ENCODE measurements around the gene MORN5.

Gene MORN5

DNA sequence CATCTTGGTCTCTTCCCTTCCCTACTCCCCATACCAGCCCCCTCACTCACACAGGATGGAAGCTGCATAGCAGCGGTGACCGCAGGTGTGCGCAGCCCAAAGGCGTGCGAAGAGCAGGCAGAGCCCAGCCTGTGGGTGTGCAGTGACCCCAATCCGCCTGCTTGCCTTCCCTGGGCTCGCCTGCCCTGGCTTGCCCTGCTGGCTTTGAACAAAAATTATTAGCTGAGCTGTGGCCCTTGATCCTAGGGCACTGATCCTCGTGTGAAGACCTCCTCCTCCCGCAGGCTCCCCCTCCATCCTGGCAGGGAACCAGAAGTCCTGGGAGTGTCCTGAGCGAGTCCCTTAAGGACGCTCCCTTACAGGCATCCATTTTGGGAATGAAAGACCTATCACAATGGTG, 31.9 kb downstream of the MORN5 start:
- Histone ChIP-seq H3K4me3 (ENCODE audit: low read length in 2 of 2) (no peak overlapping the region), H3K4me1 (ENCODE audit: control insufficient read depth, insufficient read depth, low read length) (no peaks in the 10 kb centered on the region), H3K27me3 (ENCODE audit: control insufficient read depth in 1 of 2, insufficient read depth in 2 of 2, low read length in 2 of 2) (no peaks in the 10 kb centered on the region), H3K9ac (ENCODE audit: low read length in 2 of 2) (no peak overlapping the region), H3K36me3 (ENCODE audit: control insufficient read depth in 2 of 2, insufficient read depth in 2 of 2, low read length in 2 of 2) (peaks cover 2 to 13% of the 10 kb centered on the region in 2 donors), H3K9me3 (ENCODE audit: control insufficient read depth in 2 of 2, low read length in 2 of 2) (no peaks in the 10 kb centered on the region), H3K27ac (ENCODE audit: low read length) (no peak overlapping the region)

DNA sequence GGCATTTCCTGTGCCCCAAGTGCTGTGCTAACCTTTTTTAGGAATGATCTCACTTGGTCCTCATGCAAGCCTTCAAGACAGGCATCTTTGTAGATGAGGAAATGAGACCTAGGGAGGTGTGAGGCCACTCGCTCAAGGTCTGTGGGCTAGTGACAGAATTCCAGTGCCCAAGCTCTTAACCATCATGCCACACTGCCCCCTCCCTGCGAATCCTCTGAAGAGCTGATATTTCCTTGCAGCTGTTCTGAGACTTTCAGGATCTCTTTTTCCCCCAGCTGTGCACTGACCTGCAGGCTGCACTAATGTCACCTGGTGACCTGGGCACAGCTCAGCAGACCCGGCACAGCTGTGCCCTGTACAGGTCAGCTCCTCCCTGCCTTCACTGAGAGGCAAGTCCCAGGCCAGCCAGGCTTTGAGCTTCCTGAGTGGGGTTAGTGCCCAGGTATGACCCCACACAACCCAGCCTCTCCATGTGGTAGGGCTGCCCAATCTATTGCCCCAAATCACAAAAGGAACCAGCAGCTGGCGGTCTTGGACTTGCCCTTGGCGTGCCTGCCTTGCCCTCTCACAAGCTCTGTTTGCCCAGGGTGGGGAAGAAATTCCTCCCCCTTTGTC, 32.7 kb downstream of the MORN5 start:
- peaks cover 2 to 7% of the 10 kb centered on the region in 2 donors for H3K36me3 ChIP-seq (ENCODE audit: control insufficient read depth in 2 of 2, insufficient read depth in 2 of 2, low read length in 2 of 2)
- no peaks in the 10 kb centered on the region for H3K9me3 ChIP-seq (ENCODE audit: control insufficient read depth in 2 of 2, low read length in 2 of 2)
- H3K27me3 ChIP-seq (ENCODE audit: control insufficient read depth in 1 of 2, insufficient read depth in 2 of 2, low read length in 2 of 2) = no peaks in the 10 kb centered on the region
- no peaks in the 10 kb centered on the region for H3K4me1 ChIP-seq (ENCODE audit: control insufficient read depth, insufficient read depth, low read length)
- H3K27ac ChIP-seq (ENCODE audit: low read length) = no peak overlapping the region
- no peak overlapping the region for H3K4me3 ChIP-seq (ENCODE audit: low read length in 2 of 2)
- no peak overlapping the region for H3K9ac ChIP-seq (ENCODE audit: low read length in 2 of 2)

DNA sequence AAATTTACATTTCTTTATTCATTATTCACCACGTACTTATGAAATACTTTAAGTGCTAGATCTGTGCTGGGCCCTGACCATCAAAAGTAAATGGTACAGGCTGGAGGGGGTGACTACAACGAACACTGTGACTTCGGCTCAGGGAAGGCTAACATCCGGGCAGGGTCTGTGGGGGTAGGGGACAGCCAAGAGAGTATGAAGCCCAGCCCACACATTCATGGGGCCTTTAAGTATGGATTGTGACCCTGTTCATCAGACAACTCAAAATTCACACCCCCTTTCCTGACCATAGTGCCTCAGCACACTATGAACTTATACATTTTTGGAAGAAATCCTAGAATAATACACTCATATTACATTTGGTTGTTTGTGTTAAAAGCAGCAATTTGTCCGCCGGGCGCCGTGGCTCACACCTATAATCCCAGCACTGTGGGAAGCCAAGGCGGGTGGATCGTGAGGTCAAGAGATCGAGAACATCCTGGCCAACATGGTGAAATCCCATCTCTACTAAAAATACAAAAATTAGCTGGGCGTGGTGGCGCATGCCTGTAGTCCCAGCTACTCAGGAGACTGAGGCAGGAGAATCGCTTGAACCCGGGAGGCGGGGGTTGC, 33.3 kb downstream of the MORN5 start:
- peaks cover 2 to 6% of the 10 kb centered on the region in 2 donors for H3K36me3 ChIP-seq (ENCODE audit: control insufficient read depth in 2 of 2, insufficient read depth in 2 of 2, low read length in 2 of 2)
- no peaks in the 10 kb centered on the region for H3K9me3 ChIP-seq (ENCODE audit: control insufficient read depth in 2 of 2, low read length in 2 of 2)
- H3K27ac ChIP-seq (ENCODE audit: low read length) = no peak overlapping the region
- H3K4me1 ChIP-seq (ENCODE audit: control insufficient read depth, insufficient read depth, low read length) = no peaks in the 10 kb centered on the region
- no peak overlapping the region for H3K4me3 ChIP-seq (ENCODE audit: low read length in 2 of 2)
- H3K27me3 ChIP-seq (ENCODE audit: control insufficient read depth in 1 of 2, insufficient read depth in 2 of 2, low read length in 2 of 2) = no peaks in the 10 kb centered on the region
- no peak overlapping the region for H3K9ac ChIP-seq (ENCODE audit: low read length in 2 of 2)

DNA sequence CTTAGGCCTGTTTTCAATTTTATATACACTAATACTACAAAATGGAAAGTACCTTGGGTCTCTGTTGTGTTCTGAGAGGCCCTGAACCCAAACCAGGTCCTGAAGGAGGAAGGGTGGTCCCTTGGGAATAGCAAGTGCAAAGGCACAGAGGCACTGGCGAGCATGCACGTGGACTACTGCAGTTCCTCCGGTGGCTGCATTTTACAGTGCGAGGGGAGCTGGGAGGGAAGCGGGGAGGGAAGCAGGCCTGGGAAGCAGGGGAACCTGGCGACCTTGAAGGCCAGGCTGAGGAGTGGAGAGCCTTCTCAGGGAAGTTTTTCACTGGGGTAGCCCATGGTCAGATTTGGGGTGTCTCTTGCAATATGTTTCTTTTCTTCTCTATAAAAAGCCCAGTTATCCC, 33.9 kb downstream of the MORN5 start:
- Histone ChIP-seq H3K36me3 (ENCODE audit: control insufficient read depth in 2 of 2, insufficient read depth in 2 of 2, low read length in 2 of 2) (peaks cover 0 to 4% of the 10 kb centered on the region in 2 donors), H3K4me3 (ENCODE audit: low read length in 2 of 2) (no peak overlapping the region), H3K4me1 (ENCODE audit: control insufficient read depth, insufficient read depth, low read length) (no peaks in the 10 kb centered on the region), H3K9ac (ENCODE audit: low read length in 2 of 2) (no peak overlapping the region), H3K27ac (ENCODE audit: low read length) (no peak overlapping the region), H3K9me3 (ENCODE audit: control insufficient read depth in 2 of 2, low read length in 2 of 2) (no peaks in the 10 kb centered on the region), H3K27me3 (ENCODE audit: control insufficient read depth in 1 of 2, insufficient read depth in 2 of 2, low read length in 2 of 2) (no peaks in the 10 kb centered on the region)

DNA sequence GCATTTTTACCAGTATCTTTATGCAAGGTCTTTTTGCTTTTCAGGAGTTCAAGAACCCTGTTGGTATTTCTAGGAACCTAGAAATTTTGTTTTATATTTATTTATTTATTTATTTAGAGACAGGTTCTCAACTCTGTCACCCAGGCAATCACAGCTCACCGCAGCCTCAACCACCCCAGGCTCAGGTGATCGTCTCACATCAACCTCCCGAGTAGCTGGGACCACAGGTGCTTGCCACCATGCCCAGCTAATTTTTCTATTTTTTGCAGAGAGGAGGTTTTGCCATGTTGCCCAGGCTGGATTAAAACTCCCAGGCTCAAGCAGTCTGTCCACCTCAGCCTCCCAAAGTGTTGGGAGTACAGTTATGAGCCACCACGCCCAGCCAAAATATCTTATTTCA, 36.2 kb downstream of the MORN5 start:
- no peaks in the 10 kb centered on the region for H3K4me1 ChIP-seq (ENCODE audit: control insufficient read depth, insufficient read depth, low read length)
- peaks cover 0 to 7% of the 10 kb centered on the region in 2 donors for H3K36me3 ChIP-seq (ENCODE audit: control insufficient read depth in 2 of 2, insufficient read depth in 2 of 2, low read length in 2 of 2)
- no peak overlapping the region for H3K4me3 ChIP-seq (ENCODE audit: low read length in 2 of 2)
- no peaks in the 10 kb centered on the region for H3K27me3 ChIP-seq (ENCODE audit: control insufficient read depth in 1 of 2, insufficient read depth in 2 of 2, low read length in 2 of 2)
- H3K27ac ChIP-seq (ENCODE audit: low read length) = no peak overlapping the region
- H3K9me3 ChIP-seq (ENCODE audit: control insufficient read depth in 2 of 2, low read length in 2 of 2) = no peaks in the 10 kb centered on the region
- no peak overlapping the region for H3K9ac ChIP-seq (ENCODE audit: low read length in 2 of 2)

DNA sequence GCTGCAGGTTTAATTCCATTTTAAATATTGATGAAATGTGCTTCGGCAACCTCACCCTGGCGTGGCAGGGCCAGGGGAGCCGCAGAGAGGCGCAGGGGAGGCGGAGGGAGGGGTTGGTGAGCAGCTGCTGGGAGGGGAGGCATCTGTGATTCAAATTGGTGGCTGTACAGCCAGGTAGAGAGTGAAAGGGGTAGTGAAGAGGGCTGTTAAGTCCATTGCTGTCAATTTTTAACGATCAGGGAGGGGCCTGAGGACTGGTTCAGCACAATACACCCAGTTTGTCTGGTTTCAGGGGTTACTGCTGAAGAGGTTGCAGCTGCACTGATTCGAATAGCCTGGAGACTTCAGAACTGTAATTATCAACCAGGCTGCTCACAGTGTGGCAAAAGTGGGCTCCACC, 37.7 kb downstream of the MORN5 start:
- Histone ChIP-seq H3K4me3 (ENCODE audit: low read length in 2 of 2) (no peak overlapping the region), H3K4me1 (ENCODE audit: control insufficient read depth, insufficient read depth, low read length) (peaks cover 3% of the 10 kb centered on the region), H3K9me3 (ENCODE audit: control insufficient read depth in 2 of 2, low read length in 2 of 2) (no peaks in the 10 kb centered on the region), H3K27ac (ENCODE audit: low read length) (no peak overlapping the region), H3K9ac (ENCODE audit: low read length in 2 of 2) (no peak overlapping the region), H3K36me3 (ENCODE audit: control insufficient read depth in 2 of 2, insufficient read depth in 2 of 2, low read length in 2 of 2) (peaks cover 0 to 6% of the 10 kb centered on the region in 2 donors), H3K27me3 (ENCODE audit: control insufficient read depth in 1 of 2, insufficient read depth in 2 of 2, low read length in 2 of 2) (no peaks in the 10 kb centered on the region)

DNA sequence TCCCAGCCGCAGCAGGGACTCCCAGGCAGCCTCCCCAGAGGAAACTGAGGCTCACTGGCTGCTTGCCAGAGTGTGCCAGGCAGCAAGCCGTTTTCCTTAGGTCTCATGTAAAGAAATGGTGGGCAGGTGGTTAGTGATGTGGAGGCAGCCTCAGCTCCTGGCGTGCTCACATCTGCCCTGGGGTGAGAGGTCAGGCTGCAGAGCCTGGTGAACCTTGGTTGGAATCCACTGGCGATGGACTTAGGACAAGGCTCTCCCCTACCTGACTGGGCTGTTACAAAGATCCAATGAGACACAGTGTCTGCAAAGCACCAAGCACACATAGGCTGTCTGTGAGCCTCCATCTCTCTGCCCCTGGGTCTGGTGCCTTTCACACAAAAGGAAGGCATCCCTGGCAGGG, 38.2 kb downstream of the MORN5 start:
- Histone ChIP-seq H3K9ac (ENCODE audit: low read length in 2 of 2) (no peak overlapping the region), H3K27me3 (ENCODE audit: control insufficient read depth in 1 of 2, insufficient read depth in 2 of 2, low read length in 2 of 2) (no peaks in the 10 kb centered on the region), H3K27ac (ENCODE audit: low read length) (no peak overlapping the region), H3K4me1 (ENCODE audit: control insufficient read depth, insufficient read depth, low read length) (peaks cover 3% of the 10 kb centered on the region), H3K9me3 (ENCODE audit: control insufficient read depth in 2 of 2, low read length in 2 of 2) (no peaks in the 10 kb centered on the region), H3K4me3 (ENCODE audit: low read length in 2 of 2) (no peak overlapping the region), H3K36me3 (ENCODE audit: control insufficient read depth in 2 of 2, insufficient read depth in 2 of 2, low read length in 2 of 2) (peaks cover 0 to 5% of the 10 kb centered on the region in 2 donors)

DNA sequence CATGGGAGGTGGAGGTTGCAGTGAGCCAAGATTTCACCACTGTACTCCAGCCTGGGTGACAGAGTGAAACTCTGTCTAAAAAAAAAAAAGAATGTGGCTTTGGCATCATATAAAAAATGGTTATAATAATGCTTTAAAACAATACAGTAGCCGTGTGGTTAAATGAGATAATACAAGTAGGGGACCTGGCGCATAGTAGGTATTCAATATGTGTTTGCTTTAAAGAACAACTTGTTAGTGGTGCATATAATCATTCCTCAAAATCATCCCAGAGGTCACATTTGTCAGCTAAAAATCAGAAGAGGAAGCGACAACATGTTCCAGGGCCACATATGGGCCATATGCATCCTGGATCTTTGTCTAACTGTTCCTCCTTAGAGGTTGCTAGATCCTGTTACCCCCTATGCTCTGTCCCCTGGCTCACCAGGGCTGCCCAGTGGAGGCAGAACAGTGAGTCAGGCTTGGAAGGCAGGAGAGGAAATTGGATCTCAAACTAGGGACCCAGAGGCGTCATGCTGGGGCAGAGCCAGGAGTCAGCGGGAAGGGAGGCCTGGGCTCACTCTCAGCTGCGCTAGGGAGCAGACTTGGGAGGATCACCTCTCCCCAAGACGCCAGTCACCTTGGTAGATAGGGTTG, 41.4 kb downstream of the MORN5 start:
- peaks cover 3% of the 10 kb centered on the region for H3K4me1 ChIP-seq (ENCODE audit: control insufficient read depth, insufficient read depth, low read length)
- H3K4me3 ChIP-seq (ENCODE audit: low read length in 2 of 2) = no peak overlapping the region
- H3K36me3 ChIP-seq (ENCODE audit: control insufficient read depth in 2 of 2, insufficient read depth in 2 of 2, low read length in 2 of 2) = peaks cover 0 to 10% of the 10 kb centered on the region in 2 donors
- H3K27ac ChIP-seq (ENCODE audit: low read length) = no peak overlapping the region
- H3K9me3 ChIP-seq (ENCODE audit: control insufficient read depth in 2 of 2, low read length in 2 of 2) = no peaks in the 10 kb centered on the region
- no peaks in the 10 kb centered on the region for H3K27me3 ChIP-seq (ENCODE audit: control insufficient read depth in 1 of 2, insufficient read depth in 2 of 2, low read length in 2 of 2)
- H3K9ac ChIP-seq (ENCODE audit: low read length in 2 of 2) = no peak overlapping the region

DNA sequence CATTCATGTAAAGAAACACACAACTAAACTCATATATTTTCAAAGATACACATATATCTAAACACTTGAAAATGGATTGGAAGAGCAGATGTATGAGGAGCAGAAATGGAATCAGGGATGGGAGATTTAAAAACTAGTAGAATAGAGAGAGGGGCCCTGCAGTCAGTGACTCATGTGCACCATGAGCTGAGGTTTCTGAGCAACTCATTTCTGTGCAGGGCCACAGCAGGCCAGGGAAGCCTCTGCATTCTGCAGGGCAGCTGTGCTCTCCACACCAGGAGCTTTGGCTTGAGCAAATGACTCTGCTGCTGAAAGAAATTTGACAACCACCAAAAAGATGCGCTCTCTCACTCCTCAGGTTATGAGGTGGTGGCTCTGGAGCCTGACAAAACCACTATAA, 41.9 kb downstream of the MORN5 start:
- H3K9ac ChIP-seq (ENCODE audit: low read length in 2 of 2) = no peak overlapping the region
- peaks cover 3% of the 10 kb centered on the region for H3K4me1 ChIP-seq (ENCODE audit: control insufficient read depth, insufficient read depth, low read length)
- no peak overlapping the region for H3K27ac ChIP-seq (ENCODE audit: low read length)
- H3K9me3 ChIP-seq (ENCODE audit: control insufficient read depth in 2 of 2, low read length in 2 of 2) = no peaks in the 10 kb centered on the region
- H3K27me3 ChIP-seq (ENCODE audit: control insufficient read depth in 1 of 2, insufficient read depth in 2 of 2, low read length in 2 of 2) = no peaks in the 10 kb centered on the region
- no peak overlapping the region for H3K4me3 ChIP-seq (ENCODE audit: low read length in 2 of 2)
- H3K36me3 ChIP-seq (ENCODE audit: control insufficient read depth in 2 of 2, insufficient read depth in 2 of 2, low read length in 2 of 2) = peaks cover 0 to 12% of the 10 kb centered on the region in 2 donors

DNA sequence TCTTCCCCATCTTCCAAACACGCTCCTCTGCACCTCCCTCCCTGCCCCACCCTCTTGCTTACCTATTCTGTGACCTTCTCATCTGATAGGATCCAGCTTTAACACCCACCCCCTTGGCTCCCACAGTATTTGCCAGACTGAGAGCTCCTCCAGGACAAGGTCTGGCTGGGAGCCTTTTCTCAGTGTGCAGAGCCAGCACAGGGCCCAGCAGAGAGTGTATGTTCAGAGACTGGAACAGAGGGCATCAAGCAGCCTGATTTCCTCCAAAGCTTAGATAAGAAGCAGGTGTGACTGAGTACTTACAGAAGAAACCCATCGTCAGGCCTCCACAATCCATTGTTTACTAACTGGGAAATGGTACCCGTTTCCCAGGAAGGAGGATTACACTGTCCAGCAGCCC, 42.4 kb downstream of the MORN5 start:
- Histone ChIP-seq H3K27ac (ENCODE audit: low read length) (no peak overlapping the region), H3K27me3 (ENCODE audit: control insufficient read depth in 1 of 2, insufficient read depth in 2 of 2, low read length in 2 of 2) (no peaks in the 10 kb centered on the region), H3K36me3 (ENCODE audit: control insufficient read depth in 2 of 2, insufficient read depth in 2 of 2, low read length in 2 of 2) (peaks cover 0 to 12% of the 10 kb centered on the region in 2 donors), H3K9me3 (ENCODE audit: control insufficient read depth in 2 of 2, low read length in 2 of 2) (no peaks in the 10 kb centered on the region), H3K4me3 (ENCODE audit: low read length in 2 of 2) (no peak overlapping the region), H3K9ac (ENCODE audit: low read length in 2 of 2) (no peak overlapping the region), H3K4me1 (ENCODE audit: control insufficient read depth, insufficient read depth, low read length) (peaks cover 3% of the 10 kb centered on the region)

DNA sequence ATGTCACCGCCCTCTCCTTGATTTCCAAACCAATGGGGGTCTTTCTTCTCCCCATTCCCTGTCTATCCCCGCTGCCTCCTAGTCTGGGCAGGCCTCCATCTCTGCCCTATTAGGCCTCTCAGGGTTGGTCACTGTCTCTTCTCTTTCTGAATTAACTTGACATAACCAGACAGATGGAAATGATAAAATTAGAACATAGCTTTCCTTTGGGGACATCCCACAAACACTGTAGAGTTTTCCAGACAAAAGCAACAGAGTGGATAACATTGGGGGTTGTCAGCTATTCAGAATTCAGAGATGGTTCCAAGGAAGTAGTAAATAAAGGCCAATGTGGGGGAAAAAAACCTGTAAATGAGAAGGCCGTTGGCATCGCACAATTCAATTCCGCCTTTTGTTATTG, 44.3 kb downstream of the MORN5 start:
- Histone ChIP-seq H3K9ac (ENCODE audit: low read length in 2 of 2) (no peak overlapping the region), H3K9me3 (ENCODE audit: control insufficient read depth in 2 of 2, low read length in 2 of 2) (no peaks in the 10 kb centered on the region), H3K4me3 (ENCODE audit: low read length in 2 of 2) (no peak overlapping the region), H3K36me3 (ENCODE audit: control insufficient read depth in 2 of 2, insufficient read depth in 2 of 2, low read length in 2 of 2) (peaks cover 0 to 9% of the 10 kb centered on the region in 2 donors), H3K27me3 (ENCODE audit: control insufficient read depth in 1 of 2, insufficient read depth in 2 of 2, low read length in 2 of 2) (peaks cover 0 to 4% of the 10 kb centered on the region in 2 donors), H3K27ac (ENCODE audit: low read length) (no peak overlapping the region), H3K4me1 (ENCODE audit: control insufficient read depth, insufficient read depth, low read length) (peaks cover 3% of the 10 kb centered on the region)

Data from stomach smooth muscle (tissue), 2 donors.